Sciatic nerve (tissue), 2 donors: ENCODE results near the gene CHMP4A. TPM values are rescaled to one million over a fixed set of nuclear protein-coding genes. Genes with fewer than 3 reads are reported as not detected.
"Not testable (repeated sequence)": the region's sequence is repeated elsewhere in the genome, so short reads cannot be mapped to it uniquely, and the experiment has no call there.

Experiments used
- ATAC-seq: fragments of 200-7000 bp; cut with Tn5 transposase; one replicate; pipeline ENCODE4 v1.9.1; 2020; ENCODE audit warnings: mild to moderate bottlenecking, moderate library complexity
- DNase-seq: peaks from one replicate; pipeline ENCODE4 v3.0.0-alpha.2; 2020; ENCODE audit warnings: low spot score
- intact Hi-C: fragments of 100-400 bp; cut with DNase I; formaldehyde crosslinking; loops from one replicate; pipeline ENCODE4 v1.14.2; 2022
- total RNA-seq: library from RNA; stranded (reverse); fragmentation: NEBNext Ultra II Directional; extraction: Animal tissue kit (Norgen Biotek cat#: 25700); gene quantifications from one replicate; pipeline ENCODE4 v1.2.1, GENCODE V29; 2021
- donor health status: DM: no; HTN: no; CAD: no.
- donor health status: DM: no; HTN: no; CAD: no.

The CHMP4A gene
- total RNA-seq, 1 donor from 2014 or later: 56.4 TPM

- DNase-seq: no peak
- ATAC-seq: no peak
- intact Hi-C loops: loop anchor here (10.0 kb wide), 1 partner anchor 185 kb away; no protein-coding TSS in a partner anchor
Measured at GRCh38 chr14:24249230-24250021, 36.1 kb upstream of the CHMP4A start.

- no peak for ATAC-seq
- intact Hi-C loops: loop anchor here (10.0 kb wide), 1 partner anchor 187 kb away; no protein-coding TSS in a partner anchor
- DNase-seq: no peak
Measured at GRCh38 chr14:24247422-24247821, 34.1 kb upstream of the CHMP4A start.

- ATAC-seq: no peak
- intact Hi-C loops: loop anchor here (10.0 kb wide), 1 partner anchor 188 kb away; no protein-coding TSS in a partner anchor
- DNase-seq: no peak
Measured at GRCh38 chr14:24246765-24247212, 33.5 kb upstream of the CHMP4A start.

- intact Hi-C loops: loop anchor here (10.0 kb wide), 1 partner anchor 189 kb away; no protein-coding TSS in a partner anchor
- not testable (repeated sequence) for ATAC-seq, DNase-seq
Measured at GRCh38 chr14:24245350-24245749, 32.1 kb upstream of the CHMP4A start.

GRCh38 chr14:24243336-24243836 lies 30.1 kb upstream of the CHMP4A start:
- no peak for DNase-seq
- intact Hi-C loops: loop anchor here (5.0 to 10.0 kb wide), 2 partner anchors 54 to 191 kb away; partner anchors contain the start of genes DHRS1 and NOP9
- ATAC-seq: peak; percentile 0

- intact Hi-C loops: loop anchor here (5.0 to 10.0 kb wide), 2 partner anchors 55 to 193 kb away; partner anchors contain the start of genes DHRS1 and NOP9
- DNase-seq (peak; percentile 96), ATAC-seq (peak; percentile 96)
Measured at GRCh38 chr14:24241829-24242443, 28.6 kb upstream of the CHMP4A start.

GRCh38 chr14:24240110-24240918 lies 27.0 kb upstream of the CHMP4A start:
- intact Hi-C loops: loop anchor here (5.0 to 10.0 kb wide), 2 partner anchors 57 to 194 kb away; partner anchors contain the start of genes DHRS1 and NOP9
- no peak for DNase-seq
- no peak for ATAC-seq

- intact Hi-C loops: no loop called here
- ATAC-seq: no peak
- DNase-seq: no peak
Measured at GRCh38 chr14:24238527-24239037, 25.3 kb upstream of the CHMP4A start.

GRCh38 chr14:24238123-24238522 lies 24.8 kb upstream of the CHMP4A start:
- no peak for DNase-seq
- no peak for ATAC-seq
- intact Hi-C loops: no loop called here

- DNase-seq: no peak
- ATAC-seq: no peak
- intact Hi-C loops: no loop called here
Measured at GRCh38 chr14:24237463-24237955, 24.2 kb upstream of the CHMP4A start.

- ATAC-seq (no peak), DNase-seq (no peak)
- intact Hi-C loops: no loop called here
Measured at GRCh38 chr14:24236689-24237462, 23.6 kb upstream of the CHMP4A start.

GRCh38 chr14:24235804-24236688 lies 22.8 kb upstream of the CHMP4A start:
- ATAC-seq (no peak), DNase-seq (no peak)
- intact Hi-C loops: no loop called here

GRCh38 chr14:24234095-24235005 lies 21.1 kb upstream of the CHMP4A start:
- intact Hi-C loops: no loop called here
- DNase-seq: no peak
- no peak for ATAC-seq

GRCh38 chr14:24233538-24233866 lies 20.2 kb upstream of the CHMP4A start:
- intact Hi-C loops: no loop called here
- DNase-seq: no peak
- ATAC-seq: no peak

GRCh38 chr14:24232645-24233537 lies 19.6 kb upstream of the CHMP4A start, which contains the start of gene GMPR2:
TSS of gene GMPR2 (plus strand) at chr14:24232929. CDS start at chr14:24233254, 325 bp downstream.
- no peak for DNase-seq
- ATAC-seq: peak; percentile 77
- intact Hi-C loops: no loop called here
